ENCODE results near the gene AKT2. TPM values are rescaled to one million over a fixed set of nuclear protein-coding genes. Genes with fewer than 3 reads are reported as not detected.

The AKT2 gene
- total RNA-seq, 1 donor from 2014 or later: 46.4 TPM

- no peak for DNase-seq (ENCODE audit: low read depth)
- TF ChIP-seq, protein P1, sequence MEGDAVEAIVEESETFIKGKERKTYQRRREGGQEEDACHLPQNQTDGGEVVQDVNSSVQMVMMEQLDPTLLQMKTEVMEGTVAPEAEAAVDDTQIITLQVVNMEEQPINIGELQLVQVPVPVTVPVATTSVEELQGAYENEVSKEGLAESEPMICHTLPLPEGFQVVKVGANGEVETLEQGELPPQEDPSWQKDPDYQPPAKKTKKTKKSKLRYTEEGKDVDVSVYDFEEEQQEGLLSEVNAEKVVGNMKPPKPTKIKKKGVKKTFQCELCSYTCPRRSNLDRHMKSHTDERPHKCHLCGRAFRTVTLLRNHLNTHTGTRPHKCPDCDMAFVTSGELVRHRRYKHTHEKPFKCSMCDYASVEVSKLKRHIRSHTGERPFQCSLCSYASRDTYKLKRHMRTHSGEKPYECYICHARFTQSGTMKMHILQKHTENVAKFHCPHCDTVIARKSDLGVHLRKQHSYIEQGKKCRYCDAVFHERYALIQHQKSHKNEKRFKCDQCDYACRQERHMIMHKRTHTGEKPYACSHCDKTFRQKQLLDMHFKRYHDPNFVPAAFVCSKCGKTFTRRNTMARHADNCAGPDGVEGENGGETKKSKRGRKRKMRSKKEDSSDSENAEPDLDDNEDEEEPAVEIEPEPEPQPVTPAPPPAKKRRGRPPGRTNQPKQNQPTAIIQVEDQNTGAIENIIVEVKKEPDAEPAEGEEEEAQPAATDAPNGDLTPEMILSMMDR (conservative IDR thresholded peaks at IDR 0.05; ENCODE audit: low read depth, low read length): no peak
- H3K4me3 ChIP-seq (ENCODE audit: low read depth, low read length): no peak overlapping the region
Measured at GRCh38 chr19:40242480-40242879, 42.7 kb downstream of the AKT2 start.

GRCh38 chr19:40241809-40242384 lies 43.2 kb downstream of the AKT2 start:
- TF ChIP-seq, protein P1 (conservative IDR thresholded peaks at IDR 0.05; ENCODE audit: low read depth, low read length): no peak
- H3K4me3 ChIP-seq (ENCODE audit: low read depth, low read length): no peak overlapping the region
- no peak for DNase-seq (ENCODE audit: low read depth)

DNA sequence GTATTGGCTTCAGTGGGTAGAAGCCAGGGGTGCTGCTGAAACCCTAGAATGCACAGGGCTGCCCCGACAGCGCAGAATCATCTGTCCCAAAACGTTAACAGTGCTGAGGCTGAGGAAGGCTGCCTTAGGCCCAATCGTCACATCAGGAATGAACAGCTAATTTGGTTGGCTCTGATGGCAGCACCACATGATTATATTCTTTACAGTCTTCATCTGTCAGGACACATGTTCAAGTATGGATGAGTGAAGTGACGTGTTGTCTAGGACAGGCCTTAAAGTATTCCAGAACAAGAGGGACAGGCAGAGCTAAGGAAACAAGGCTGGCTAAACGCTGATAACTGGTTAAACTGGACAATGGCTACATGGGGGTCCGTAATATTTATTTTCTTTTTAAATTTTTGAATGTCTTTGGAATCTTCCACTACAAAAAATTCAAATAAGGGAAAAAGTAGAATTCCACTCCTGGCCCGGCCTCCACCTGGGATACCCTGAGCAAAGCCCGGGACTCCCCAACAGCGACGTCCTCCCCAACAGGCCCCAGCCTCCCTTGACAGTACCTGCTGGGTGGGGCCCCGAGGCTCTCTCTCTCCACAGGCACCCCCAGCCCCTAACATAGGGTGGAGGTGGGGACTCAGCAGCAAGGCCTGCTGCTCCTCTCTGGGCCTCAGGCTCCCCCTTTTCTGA lies 43.9 kb downstream of the AKT2 start:
- TF ChIP-seq, protein P1 (conservative IDR thresholded peaks at IDR 0.05; ENCODE audit: low read depth, low read length): no peak
- H3K4me3 ChIP-seq (ENCODE audit: low read depth, low read length): no peak overlapping the region

DNA sequence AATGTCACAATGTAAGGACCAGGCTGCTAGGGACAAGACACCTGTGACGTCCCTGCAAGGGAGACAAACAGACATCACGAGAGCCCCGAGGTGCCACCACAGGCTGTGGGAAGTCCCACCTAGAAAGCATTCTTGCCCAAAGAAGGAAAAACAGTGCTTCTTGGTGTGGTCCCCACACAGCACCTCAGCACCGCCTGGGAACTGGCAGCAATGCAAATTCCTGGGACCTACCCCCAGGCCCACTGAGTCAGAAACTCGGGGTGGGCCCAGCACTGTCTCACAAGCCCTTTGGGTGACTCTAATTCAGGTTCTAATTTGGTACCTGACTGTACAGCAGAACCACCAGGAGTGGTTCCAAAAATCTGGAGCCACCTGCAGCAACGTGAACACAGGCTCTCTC lies 44.8 kb downstream of the AKT2 start:
- no peak overlapping the region for H3K4me3 ChIP-seq (ENCODE audit: low read depth, low read length)
- TF ChIP-seq, protein P1 (conservative IDR thresholded peaks at IDR 0.05; ENCODE audit: low read depth, low read length): no peak

More for the DNA sequence above, 43.9 kb downstream of the AKT2 start:
- no peak for DNase-seq (ENCODE audit: low read depth)

GRCh38 chr19:40239415-40240226 lies 45.5 kb downstream of the AKT2 start:
- TF ChIP-seq, protein P1 (conservative IDR thresholded peaks at IDR 0.05; ENCODE audit: low read depth, low read length): no peak
- DNase-seq (ENCODE audit: low read depth): no peak
- H3K4me3 ChIP-seq (ENCODE audit: low read depth, low read length): no peak overlapping the region

More for the DNA sequence above, 44.8 kb downstream of the AKT2 start:
- DNase-seq (ENCODE audit: low read depth): no peak

DNA sequence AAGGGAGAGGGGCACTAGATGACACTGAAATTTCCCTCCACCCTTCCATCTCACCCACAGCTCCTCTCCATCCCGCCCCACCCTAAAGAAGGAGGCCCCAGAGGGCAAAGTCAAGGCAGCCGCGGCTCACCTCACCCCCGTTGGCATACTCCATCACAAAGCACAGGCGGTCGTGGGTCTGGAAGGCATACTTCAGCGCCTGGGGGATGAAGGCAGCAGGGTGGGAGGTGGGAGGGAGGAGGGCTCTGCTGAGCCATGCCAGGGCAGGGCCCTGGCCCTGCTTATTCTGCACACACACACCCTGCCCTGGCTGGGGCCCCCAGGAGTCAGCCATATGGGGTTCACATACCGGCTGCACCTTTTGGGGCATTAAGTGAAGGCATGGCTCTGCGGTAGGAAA lies 46.4 kb downstream of the AKT2 start:
- TF ChIP-seq, protein P1 (conservative IDR thresholded peaks at IDR 0.05; ENCODE audit: low read depth, low read length): no peak
- no peak for DNase-seq (ENCODE audit: low read depth)

More for the DNA sequence above, 46.4 kb downstream of the AKT2 start:
- H3K4me3 ChIP-seq (ENCODE audit: low read depth, low read length): no peak overlapping the region

Measured in epithelial cell of proximal tubule (primary cell).